GM18505 (cell line): ENCODE results near the gene PAX4.
A peak's percentile ranks its signal among the peaks of the same experiment; 100 is the strongest.

Source experiments
- ATAC-seq: cut with Tn5 transposase; IDR thresholded peaks from one replicate; pipeline ENCODE4 v1.9.1; 2021; ENCODE audit not compliant: unreplicated experiment
- POLR2A ChIP-seq: IDR thresholded peaks from 4 replicates; pipeline ENCODE4 v1.6.1; 2011; ENCODE audit warnings: borderline replicate concordance; ENCODE audit not compliant: insufficient read depth, insufficient read length; ENCODE audit errors: extremely low read depth

Gene PAX4, protein sequence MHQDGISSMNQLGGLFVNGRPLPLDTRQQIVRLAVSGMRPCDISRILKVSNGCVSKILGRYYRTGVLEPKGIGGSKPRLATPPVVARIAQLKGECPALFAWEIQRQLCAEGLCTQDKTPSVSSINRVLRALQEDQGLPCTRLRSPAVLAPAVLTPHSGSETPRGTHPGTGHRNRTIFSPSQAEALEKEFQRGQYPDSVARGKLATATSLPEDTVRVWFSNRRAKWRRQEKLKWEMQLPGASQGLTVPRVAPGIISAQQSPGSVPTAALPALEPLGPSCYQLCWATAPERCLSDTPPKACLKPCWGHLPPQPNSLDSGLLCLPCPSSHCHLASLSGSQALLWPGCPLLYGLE

GRCh38 chr7:127618042-127618441 lies at the start of gene PAX4:
TSS of gene PAX4 (minus strand) at chr7:127618142. CDS start at chr7:127615928, 2,214 bp downstream.
- no peak for ATAC-seq
- no peak for TF ChIP-seq POLR2A

DNA sequence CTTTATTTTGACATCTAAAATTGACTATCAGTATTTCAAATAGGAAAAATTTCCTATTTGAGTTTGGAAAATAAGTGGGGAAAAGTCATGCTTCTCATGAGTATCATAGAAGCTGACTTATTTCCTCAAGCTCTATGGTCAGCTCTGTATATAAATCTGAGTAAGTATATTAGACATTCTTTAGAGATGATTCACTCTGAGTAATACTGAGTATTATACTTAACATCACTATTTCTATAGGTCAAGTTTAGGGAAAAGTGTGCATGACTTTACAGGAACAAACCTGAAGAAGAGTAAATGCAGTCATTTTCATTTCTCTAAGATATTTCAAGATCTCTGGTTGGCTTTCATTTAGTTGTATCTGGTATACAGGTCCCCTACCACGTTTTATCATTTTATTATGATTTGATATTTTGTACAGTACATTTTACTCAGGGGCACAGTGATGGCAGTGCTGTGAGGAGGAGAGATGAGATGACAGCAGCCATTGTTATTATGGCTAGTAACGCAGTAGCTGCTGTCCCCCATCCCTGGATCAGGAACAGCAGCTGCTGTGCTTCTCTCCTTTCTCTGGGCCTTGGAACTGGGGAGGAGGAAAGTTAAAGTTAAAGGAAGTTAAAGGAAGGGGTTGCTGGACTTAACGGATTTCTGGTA lies 49.2 kb upstream of the PAX4 start:
- TF ChIP-seq POLR2A, result no peak
- ATAC-seq, result no peak

DNA sequence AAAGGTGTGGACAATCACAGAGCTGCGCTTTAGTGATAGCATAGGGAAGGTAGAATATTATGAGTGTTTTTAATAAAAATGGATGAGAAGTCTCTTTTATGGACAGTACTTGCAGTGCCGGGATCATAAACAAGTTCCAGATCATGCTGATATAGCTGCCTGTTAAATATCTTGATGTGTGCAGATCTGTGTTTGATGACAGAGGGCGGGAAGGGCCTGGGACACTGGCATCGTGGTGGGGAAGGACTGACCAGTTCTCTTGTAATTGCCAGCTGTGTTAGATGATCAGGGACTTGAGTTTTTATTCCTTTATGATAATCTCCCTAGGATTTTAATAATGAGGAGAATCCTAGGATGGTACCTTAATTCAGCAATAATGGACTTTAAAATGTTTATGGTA lies 48.7 kb upstream of the PAX4 start:
- no peak for TF ChIP-seq POLR2A
- ATAC-seq, result no peak

DNA sequence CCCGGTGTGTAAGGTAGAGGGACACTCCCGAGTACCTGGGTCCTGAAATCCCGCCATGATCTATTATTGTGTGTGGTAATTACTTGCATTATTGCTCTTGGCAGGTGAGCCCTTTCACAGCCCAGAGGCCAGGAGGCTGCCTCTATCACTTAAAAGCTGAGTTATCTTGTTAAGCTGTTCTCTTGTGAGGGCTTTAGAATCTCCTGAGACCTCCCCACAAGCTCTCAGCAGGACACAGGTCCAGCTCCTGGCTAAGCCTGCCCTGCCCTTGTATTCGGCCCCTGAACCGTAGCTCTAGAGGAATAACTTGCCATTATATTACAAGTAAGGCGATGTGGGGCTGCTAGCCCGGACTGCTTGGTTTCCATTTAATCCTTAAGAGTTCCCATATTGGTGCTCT lies 48.0 kb upstream of the PAX4 start:
- no peak for ATAC-seq
- TF ChIP-seq POLR2A, result no peak

- no peak for ATAC-seq
- TF ChIP-seq POLR2A, result no peak
Measured at GRCh38 chr7:127658970-127659630, 41.2 kb upstream of the PAX4 start.

DNA sequence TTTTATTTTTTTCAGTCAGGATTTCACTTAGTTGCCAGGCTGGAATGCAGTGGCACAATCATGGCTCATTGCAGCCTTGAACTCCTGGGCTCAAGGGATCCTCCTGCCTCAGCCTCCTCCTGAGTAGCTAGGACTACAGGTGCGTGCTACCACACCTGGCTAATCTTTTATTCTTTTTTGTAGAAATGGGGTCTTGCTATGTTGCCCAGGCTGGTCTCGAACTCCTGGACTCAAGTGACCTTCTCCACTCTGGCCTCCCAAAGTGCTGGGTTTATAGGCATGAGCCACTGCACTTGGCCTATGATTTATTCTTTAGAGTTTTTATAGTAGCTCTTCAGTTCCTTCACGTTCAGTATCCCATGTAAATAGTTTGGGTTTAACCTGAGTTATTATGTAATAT lies 39.6 kb upstream of the PAX4 start:
- ATAC-seq, result no peak
- no peak for TF ChIP-seq POLR2A

- no peak for ATAC-seq
- no peak for TF ChIP-seq POLR2A
Measured at GRCh38 chr7:127655720-127656119, 37.8 kb upstream of the PAX4 start.

- no peak for ATAC-seq
- TF ChIP-seq POLR2A, result no peak
Measured at GRCh38 chr7:127654404-127655394, 36.8 kb upstream of the PAX4 start.

DNA sequence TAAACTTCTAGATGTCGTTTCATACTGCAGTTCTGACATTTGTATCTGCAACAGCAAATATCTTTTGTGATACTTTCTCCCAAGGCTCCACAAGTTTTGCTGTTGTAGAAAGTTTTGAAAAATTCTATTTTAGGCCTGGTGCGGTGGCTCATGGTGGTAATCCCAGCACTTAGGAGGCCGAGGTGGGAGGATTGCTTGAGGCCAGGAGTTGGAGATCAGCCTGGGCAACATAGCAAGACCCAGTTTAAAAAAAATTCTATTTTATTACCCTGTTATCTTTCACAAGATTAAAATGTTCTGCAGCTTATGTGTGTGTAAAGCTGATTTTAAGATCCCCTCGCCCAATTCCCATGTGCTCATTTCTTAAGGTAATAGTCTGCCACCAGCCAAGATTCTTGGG lies 35.5 kb upstream of the PAX4 start:
- no peak for TF ChIP-seq POLR2A
- no peak for ATAC-seq

DNA sequence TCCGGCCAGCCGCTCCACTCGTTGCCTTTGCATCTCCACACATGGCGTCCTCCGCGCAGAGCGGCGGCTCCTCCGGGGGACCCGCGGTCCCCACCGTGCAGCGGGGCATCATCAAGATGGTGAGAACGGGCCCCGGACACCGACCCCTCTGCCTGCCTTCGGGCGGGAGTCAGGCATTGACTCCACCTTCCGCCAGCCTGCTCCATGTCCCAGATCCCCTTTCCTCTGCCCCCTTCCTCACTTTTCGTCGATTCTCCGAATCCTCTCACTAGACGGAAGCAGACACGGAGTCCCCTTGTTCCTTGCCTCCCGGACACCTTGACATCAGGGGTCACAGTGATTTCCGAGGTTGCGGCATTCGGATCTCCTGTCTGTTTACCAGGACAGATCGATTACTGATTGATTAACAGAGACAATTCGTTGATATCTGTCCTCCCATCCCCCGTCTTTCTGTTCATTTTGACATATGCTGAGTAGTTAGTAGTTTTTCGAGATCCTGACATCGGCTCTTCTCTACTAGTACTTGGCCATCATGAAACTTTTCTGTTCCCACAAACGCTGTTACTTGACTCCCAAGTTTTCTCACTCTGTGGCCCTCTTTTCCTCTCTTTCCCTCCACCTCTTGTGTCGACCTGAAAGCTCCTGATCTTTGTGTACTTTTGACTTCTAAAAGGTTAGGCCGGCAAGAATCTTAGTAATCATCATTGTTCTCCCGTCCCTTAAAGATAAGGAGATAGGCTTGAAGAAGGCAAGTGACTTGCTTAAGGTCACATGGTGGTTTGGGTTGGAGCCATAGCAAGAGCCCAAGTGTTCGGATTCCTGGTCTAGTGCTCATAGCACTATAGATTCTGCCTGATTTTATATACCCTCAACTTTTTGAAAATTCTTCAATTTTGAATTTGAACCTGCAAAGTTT lies 34.6 kb upstream of the PAX4 start:
- no peak for TF ChIP-seq POLR2A
- ATAC-seq, result peak; percentile 17

GRCh38 chr7:127651556-127652332 lies 33.8 kb upstream of the PAX4 start, which contains the start of gene SND1:
TSS of gene SND1 (plus strand) at chr7:127652194. CDS start at chr7:127652374, 180 bp downstream.
- peak; percentile 91 for ATAC-seq
- TF ChIP-seq POLR2A, result peak; percentile 94

DNA sequence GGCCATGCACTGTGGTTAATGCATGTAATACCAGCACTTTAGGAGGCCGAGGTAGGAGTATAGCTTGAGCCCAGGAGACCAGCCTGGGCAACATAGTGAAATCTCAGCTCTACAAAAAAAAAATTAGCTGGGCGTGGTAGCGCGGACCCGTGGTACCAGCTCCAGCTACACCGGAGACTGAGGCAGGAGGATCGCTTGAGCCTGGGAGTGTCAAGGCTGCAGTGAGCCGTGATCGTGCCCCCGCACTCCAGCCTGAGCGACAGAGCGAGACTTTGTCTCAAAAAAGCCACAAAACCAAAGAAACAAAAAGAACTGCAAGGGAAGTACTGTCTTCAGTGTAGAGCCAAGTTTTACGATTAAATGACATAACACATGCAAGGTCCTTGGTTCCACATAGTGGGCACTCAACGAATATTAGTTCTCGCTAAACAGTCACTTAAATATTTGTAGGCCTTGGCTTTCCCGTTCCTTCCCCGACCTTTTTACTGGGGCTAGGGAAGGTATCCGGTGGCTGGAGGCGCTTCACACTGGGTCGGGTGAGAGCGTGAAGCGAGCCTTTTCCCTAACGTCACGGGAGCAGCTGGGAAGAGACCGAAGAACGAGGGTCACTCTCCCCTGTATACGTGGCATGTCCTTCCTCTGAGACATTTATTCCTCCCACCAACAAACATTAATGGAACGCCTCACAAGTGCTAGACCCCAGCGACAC lies 33.1 kb upstream of the PAX4 start:
- TF ChIP-seq POLR2A, result no peak
- ATAC-seq, result no peak
